ENCODE results near the gene THTPA.
"Not testable (repeated sequence)": the region's sequence is repeated elsewhere in the genome, so short reads cannot be mapped to it uniquely, and the experiment has no call there.

The THTPA gene

DNA sequence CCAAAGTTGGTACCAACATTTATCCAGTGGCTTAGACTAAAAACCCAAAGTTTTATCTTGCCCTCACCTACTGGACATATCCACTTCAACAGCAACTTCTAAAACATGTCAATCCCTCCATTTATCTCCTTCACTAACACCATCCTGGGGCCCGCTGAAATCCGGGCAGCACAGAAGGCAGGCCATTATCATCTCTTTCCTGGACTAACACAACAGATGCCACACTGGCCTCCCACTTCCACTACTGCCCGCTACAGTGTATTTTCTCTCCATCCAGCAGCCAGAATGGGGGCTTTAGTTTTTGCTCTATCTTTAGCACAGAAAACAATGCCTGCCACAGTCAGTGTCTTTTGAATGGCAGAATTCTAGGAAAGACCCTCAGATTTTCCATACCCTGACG, 20.1 kb upstream of the THTPA start:
- no peak for DNase-seq

DNA sequence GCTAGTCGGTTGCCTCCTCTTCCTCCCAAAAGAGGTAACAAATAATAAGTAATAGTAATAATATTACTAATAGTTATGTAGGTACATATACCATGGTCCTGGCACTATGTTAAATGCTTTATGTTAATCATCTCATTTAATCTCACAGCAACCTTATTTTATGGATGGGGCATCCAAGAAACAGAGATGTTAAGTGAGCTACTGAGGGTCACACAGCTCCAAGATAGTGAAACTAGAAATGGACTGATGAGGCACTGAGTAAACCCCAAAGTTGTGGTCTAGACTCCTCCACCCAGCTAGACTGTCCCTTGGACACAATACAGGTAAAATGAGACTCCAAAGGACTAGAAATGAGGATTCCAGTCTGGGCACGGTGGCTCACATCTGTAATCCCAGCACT, 19.6 kb upstream of the THTPA start:
- DNase-seq = no peak

DNA sequence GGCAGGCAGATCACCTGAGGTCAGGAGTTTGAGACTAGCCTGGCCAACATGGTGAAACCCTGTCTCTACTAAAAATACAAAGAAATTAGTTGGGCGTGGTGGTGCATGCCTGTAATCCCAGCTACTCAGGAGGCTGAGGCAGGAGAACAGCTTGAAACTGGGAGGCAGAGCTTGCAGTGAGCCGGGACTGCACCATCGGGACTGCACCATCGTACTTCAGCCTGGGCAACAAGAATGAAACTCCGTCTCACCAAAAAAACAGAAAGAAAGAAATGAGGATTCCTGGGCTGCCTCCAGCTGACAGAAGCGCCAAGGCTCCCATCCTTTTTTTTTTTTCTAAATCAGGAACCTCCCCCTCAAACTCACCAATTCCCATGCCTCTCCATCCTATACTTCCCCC, 19.2 kb upstream of the THTPA start:
- not testable (repeated sequence) for DNase-seq

DNA sequence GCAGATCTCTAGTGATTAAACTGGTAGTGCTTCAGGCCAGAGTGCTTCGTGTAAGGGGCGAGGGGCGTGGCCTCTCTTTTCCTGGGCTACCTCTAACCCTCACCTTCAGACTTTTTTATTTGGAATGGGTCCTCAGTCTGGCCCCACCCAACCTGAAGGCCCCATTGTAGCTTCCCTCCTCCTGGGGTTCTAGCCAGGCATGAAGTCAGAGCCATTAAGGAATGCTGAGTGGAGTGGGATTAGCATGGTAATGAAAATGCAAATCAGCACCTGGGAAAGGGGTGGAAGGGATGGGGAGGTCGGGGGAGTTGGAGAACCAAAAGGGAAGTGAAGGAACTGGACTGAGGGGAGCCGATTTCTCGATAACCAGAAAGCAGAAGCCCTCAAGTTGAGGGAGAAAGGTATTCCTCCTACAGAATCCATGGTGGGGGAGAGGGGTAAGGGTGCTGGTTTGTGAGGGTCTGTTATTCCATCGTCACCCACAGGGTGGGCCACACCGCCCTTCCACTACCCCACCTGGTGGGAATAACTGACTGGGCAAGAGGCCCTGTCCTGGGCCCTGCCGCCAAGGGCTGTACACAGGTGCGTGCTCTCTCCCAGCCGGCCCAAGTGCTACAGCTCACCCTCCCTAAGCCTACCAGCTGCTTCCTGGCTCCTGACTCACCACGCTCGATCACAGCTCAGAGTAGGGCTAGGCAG, 18.6 kb upstream of the THTPA start:
- DNase-seq = no peak

DNA sequence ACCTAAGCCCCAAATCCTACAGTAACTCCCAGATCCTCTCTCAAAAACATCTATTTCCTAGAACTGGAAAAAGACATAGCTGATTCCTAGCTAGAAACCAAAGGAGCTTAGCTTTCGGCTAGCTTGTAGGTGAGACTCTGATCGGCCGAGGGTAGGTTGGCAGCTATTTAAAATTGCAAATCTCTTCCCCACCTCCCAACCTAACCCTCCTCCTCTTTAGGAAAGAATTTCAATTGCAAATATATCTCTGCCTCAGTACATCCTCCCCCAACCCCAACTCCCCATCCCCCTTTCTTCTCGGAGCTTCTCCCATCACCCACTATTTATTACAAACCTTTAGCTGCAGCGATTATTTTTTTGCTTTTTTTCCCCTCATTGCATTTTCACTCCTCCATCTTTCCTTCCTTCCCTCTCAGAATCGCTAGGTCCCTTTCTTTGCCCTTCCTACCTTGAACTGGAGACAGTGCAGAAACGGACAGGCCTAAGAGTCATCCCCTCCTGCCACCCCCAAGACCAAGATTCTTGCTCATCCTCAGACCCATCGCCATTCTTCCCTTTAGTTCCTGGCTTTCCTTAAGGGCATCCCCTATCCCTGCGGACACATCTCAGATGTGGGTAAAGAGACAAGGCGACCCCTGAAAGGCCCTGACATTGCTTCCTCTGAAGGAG, 17.9 kb upstream of the THTPA start:
- DNase-seq = no peak

DNA sequence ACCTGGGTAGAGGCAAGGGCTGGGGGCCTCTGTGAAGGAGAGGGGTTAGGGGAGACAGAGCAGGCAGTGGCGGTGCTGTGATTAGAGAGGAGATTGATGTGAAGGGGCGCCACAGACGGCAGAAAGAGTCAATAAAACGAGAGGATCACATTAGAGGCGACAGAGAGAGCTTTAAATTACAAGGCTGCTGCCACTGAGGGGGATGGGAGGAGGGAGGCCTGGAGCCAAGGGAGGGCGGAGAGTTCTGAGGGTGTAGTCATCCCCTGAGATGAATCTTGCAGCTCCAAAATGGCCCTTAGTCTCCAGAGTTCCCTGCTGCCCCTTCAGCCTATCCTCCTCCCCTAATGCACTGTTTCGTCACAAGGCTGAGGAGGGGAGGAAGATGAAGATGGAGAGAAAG, 17.3 kb upstream of the THTPA start:
- no peak for DNase-seq

DNA sequence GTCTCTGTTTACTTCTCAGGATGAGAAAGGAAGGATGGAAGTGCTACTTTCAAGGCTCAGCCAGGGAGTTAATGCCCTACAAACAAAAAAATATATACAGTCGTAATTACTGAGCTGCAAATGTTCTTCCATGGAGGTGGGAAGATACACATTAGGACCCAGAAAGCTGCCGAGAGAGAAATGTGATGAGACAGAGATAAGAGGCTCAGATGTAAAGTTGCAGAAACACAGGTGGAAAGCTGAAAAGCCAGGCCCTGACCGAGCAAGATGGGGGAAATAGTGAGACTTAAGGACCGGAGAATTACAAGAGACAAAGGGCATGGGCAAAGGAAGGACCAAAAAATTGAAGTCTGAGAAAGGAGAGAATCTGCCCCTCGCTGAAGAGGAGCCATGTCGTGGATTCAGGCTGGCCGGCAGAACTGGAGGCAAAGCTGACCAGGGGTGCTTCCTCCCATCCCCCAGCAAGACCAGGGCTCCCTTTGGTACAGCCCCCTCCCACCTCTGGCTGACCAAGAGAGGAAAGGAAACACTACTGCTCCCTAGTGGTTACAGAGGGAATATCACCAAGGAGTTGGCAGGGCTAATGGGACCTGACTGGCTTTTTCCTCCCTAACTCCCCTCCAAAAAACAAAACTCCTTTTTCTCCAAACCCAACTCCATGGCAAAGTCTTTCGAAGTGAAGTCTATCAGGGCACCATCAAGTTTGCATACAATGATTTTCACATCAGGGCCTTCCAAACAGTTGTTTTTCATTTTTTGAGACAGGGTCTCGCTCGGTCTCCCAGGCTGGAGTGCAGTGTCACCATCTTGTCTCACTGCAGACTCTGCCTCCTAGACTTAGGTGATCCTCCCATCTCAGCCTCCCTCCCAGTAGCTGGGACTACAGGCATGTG, 16.6 kb upstream of the THTPA start:
- DNase-seq = no peak

DNA sequence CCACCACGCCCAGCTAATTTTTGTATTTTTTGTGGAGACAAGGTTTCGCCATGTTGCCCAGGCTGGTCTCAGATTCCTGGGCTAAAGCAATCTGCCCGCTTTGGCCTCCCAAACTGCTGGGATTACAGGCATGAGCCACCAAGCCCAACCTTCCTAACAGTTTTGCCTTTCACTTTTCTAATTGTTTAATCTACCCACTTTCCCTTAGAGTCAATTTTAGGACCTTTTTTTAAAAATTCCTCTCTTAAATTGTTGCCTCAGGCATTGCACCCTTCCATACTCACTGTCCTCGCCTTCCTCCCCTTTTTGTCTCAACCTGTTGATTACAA, 16.0 kb upstream of the THTPA start:
- no peak for DNase-seq

DNA sequence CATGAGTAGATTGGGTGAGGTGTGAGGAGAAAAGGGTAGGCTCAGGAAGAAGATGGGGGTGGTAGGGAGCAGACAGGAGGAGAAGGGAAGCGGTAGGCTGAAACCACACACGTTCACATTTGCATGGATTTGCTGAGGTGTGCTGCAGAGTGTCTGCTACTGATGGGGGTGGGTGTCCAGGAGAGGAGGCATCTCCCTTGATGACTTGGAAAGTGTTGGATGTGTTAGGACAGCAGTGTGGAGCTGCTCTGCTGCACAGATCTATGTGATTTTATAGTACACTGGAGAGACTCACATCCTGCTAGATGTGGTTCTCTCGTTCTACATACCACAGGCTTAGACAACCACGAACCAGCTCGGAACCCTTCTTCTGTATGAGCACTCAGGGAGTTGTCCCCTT, 13.8 kb upstream of the THTPA start:
- DNase-seq = no peak

DNA sequence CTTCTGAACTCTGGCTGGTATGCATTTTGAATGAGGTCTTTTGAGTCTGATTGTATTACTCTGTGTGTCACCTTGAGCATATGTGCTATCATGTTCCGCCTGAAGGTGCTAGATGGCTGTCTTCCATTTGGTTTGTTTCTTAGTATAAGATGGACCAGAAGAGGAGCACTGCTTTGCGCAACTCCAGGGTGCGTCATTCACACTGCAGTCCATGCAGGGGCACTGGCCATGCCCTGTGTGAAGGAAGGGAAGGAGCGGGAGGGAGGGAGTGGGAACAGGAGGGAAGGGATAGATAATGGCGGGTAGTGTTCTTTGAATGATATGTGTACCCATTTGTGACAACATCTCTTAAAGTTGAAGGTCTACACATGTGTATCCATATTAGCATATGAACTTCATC, 12.7 kb upstream of the THTPA start:
- no peak for DNase-seq

DNA sequence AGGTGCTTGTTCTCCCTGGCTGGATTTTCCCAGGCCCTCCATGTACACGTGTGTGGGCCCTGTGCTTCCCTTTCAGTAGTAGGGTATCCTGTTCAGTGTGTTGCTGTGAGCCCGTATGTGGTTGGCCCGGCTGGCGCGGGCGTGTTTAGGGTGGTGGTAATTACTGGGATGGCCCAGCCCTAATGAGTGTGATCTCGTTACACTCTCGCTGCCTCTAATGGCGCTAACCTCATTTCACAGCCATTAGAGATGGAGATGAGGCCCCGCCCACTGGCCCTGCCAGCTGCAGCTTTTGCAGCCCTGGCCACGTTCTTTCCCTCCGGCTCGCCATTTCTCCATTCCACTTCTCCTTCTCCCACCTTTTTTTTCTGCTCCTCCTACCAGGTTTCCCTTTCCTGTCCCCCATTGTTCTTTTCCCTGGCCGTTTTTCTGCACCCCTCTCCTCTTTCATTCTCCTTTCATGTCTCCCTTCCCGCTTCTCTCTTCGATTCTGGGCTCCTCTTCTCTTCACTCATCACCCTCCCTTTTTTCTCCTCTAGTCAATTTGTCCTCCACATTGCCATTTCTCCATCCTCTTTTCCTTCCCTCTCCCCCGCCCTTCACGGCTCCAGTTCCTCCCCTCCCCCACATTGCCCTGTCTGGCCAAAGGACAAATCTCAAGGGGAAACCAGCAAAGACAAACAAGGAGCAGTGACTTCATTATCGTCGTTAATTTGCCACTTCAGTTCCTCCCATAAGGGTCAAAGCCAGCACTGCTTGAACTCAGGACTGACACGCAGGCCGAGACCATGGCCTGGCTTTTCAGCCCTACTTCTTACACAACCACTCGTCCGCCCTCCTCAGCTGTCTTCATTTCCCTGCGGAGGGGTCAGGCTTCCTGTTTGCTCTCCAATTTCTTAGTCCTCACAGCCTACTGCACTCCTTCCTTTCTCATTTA, 11.3 kb upstream of the THTPA start:
- peak; percentile 86 to 89 for DNase-seq

DNA sequence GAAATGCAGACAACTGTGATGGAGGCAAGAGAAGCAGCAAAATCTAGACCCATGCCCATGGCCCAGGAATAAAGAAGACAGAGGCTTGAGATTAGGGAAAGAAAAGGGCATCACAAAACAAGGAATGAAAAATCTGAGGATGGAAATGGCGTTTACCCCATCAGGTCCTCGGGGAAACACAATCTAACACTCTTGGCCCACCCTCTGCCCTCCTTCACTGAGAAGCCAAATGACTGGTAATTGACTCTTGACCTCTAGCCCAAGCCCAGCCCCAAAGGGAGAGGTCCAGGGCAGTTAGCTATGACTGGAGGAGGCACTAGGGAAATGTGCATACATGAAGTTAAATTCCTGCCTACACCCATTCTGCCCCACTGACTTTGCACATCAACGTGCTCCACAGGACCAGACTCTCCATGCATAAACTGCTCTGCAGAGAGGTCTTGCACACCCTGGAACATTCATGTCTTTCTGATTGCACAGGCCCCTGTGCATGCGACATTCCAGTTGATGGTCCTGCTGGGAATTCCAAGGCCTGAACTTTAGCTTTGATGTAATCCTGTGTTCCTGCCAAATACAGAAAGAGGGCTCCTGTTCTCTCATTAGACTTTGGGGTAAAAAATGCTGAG, 10.2 kb upstream of the THTPA start:
- DNase-seq = no peak

DNA sequence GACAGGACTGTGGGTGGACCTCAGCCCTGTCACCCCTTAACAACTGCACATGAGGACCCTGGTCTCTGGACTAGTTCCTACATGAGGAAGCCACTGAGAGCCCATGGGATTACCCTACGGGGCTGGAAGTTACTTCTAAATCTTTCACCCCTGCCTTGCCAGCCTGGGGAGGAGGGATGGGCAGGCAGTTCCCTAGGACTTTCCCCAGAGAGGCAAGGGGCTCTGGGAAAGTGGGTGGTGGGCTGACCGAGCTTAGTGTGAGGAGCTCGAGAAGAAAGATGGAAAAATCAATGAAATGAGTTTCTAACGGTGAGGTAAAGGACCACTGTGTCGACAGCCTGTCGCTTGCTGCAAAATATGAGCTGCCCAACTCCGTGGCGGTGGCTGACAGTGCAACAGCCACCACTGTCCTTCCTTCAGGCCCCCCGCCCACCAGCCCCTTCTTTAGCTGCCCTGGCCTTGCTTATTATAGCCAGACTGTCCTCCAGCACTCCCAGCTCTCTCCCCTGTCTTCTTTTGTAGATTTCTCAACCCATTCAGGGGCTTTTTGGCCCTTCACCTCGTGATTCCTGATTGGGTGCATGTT, 9.5 kb upstream of the THTPA start:
- DNase-seq = no peak

DNA sequence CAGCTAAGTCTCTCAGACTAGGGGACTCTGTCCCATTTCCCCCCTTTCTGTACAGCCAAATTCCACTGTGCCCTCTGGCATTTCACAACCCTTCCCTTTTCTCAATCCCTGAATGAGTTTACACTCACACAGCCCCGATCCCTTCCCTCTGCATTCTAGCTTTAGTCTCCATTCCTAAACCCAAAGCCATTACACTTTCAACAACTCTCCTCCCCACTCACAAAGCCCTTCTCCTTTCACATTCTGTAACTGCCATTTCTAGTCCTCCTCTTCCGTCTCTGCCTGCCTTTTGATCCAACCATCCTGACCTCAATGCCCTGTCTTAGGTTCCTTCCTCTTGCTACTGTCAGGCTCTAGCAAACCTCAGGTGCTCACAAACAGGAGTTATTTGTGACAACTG, 8.1 kb upstream of the THTPA start:
- DNase-seq = no peak

DNA sequence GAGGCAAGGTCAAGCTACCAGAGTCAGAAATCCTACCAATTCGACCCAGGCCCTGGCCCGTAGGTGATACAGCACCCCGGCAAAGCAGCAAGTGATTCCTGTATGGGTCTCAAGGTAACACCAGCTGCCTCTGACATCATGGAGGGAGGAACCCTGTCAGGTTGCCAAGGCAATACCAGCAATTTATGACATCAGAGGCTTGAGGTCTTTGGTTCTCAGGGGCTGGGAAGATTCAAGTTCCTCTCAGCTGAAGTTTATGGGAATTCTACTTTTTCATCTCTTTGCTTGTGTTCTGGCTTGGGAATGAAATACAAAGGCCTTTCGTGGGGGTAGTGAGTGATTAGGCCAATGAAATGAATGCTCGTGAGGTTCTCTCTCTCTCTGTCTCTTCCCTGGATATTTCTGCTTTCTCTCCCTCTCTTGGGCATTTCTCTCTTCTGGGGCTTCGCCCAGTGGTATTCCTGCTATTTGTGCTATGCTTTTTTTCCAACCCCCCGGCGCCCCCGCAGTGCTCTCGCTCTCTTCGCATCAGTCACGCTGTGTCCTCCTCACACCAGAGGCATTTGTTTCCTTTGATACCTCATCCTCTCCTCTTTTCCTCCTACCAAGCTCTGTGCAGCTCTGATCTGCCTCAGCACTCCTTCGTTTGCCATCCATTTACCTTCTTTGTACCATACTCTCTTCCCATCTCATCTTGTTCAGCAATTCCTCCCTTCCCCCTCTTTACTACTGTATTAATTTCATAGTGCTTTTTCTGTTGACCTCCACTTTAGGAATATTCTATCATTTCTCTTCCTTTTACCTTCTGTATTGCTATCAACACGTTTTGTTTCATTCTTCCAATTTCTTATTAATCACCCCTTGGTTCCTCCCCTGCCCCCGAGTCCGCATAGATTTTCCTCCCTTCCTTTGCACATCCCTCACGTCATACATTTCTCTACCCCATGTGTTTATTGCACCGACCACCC, 7.4 kb upstream of the THTPA start:
- no peak for DNase-seq

DNA sequence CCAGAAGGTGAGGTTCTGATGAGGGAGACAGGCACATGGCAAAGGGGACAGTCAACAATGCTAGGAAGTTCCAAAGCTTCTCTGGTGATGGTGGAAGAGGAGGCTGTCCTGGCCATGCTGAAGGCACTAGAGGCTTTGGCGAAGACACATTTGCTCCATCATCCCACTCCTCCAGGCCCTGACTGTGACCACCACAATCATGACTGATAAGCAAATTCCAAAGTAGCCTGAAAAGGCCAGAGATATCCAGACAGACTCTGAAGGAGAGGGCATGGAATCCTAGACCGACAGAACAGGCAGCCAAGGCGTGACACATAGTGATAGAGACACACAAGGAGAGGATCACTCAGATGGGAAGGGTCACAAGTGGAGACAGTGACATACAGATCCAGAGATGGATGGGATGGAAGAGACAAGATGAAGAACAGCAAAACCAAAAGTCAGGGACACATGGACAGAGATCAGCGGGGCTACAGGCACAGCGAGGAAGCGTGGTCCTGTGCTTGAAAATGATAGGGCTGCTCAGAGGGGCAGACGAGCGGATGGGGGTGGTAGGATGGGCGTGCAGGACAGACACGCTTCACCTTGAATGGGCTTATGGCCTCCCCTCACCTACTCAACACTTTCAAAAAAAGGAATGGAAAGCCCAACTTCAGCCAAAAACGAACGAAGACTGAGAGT, 5.8 kb upstream of the THTPA start:
- DNase-seq = no peak

DNA sequence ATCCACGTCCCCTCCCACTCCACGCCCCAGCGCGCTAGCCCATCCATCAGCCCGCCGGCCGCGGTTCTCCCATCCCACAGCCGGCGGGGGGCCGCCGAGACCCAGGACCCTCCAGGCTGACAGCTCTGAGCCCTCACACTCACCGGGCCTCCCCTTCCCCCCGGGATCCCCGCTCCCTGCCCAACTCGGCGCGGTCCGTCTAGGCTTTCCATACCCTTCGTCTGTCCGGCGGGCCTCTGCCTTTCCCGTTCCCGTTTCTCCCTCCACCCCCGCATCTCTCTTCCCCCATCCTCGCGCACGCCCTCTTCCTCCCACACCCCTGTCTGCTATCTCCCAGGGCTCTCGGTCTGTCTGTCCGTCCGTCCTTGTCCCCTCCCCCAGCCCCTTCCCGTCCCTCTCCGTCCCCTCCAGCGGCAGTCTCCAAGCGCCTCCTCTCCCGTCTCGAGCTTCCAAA, 5.2 kb upstream of the THTPA start:
- no peak for DNase-seq

DNA sequence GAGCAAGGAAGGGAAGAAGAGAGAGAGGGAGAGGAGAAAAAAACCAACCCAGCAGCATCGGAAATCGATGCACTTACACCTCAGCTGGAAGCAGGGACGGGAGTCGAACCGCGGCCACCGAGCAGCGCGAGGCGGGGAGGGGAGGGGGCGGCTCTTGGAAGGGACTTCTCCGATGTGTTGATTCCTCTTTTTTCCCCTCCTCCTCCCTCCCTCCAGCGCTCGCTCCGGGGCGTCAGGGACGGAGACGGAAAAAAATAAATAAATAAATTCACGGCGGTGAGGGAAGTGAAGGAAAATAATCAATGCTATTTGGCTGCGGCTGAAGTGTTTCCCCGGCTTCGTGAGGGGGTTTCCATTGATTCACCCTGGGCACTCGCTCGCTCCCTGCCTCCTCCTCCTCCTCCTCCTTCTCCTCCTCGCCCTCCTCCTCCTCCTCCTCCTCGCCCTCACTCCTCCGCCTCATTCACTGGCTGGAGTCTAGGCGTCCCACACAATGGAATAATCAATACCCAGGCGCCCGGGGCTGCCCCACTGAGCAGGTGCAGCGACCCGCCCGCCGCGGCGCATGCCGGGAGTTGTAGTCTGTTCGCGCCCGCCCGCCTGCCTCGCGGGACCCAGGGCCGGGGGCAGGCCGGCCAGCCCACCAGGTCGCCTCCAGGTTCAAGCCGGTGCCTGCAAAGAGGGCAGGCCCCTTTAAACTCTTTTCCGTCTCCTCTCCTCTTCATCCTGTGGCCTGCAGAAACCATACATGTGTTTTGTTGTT, 4.6 kb upstream of the THTPA start, which contains the start of gene ZFHX2:
TSS of gene ZFHX2 (minus strand) at position 500 of the 763 bp plus-strand sequence. CDS start 16,440 bp downstream, outside the sequence.
- peak; percentile 80 to 87 for DNase-seq

DNA sequence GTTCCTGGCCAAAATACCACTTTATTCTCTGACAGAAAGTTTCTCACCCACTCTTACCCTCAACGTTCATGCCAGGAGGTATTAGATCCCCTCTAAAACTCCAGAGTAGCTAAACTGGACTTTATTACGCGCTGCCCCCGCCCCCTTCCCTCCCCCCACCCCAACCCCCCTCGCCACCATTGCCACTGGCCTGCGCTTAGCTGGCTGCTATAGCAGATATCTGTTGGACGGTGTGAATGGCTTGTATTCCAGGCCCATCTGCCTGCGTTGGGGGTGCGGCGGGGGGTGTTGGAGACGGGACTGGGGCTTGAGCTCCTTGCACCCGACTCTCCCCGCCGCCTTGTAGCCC, 564 bp upstream of the THTPA start:
- no peak for DNase-seq
